Trophoblast cell (in vitro differentiated cells and primary cell): ENCODE data around the gene MFF.

ENCODE experiments used
- DNase-seq, 2 donors: peaks; one replicate each; pipeline ENCODE4 v3.0.0-alpha.2; 2016
- H2AFZ ChIP-seq: 2 replicates; pipeline ENCODE4 v1.6.1; 2013; ENCODE audit warnings: low read length, moderate library complexity, mild to moderate bottlenecking; ENCODE audit not compliant: insufficient read depth, poor library complexity
- H2AK5ac ChIP-seq: 2 replicates; pipeline ENCODE4 v1.6.1; 2013; ENCODE audit warnings: mild to moderate bottlenecking, low read length
- H2BK120ac ChIP-seq: 2 replicates; pipeline ENCODE4 v1.6.1; 2013; ENCODE audit warnings: low read length, mild to moderate bottlenecking, moderate library complexity; ENCODE audit not compliant: insufficient read depth, poor library complexity
- H2BK12ac ChIP-seq: 2 replicates; pipeline ENCODE4 v1.6.1; 2013; ENCODE audit warnings: mild to moderate bottlenecking, low read length, moderate library complexity
- H2BK5ac ChIP-seq: 2 replicates; pipeline ENCODE4 v1.6.1; 2013; ENCODE audit warnings: low read length, low read depth, moderate library complexity, mild to moderate bottlenecking; ENCODE audit not compliant: poor library complexity
- H3K14ac ChIP-seq: 2 replicates; pipeline ENCODE4 v1.6.1; 2013; ENCODE audit warnings: mild to moderate bottlenecking, low read length
- H3K18ac ChIP-seq: 2 replicates; pipeline ENCODE4 v1.6.1; 2013; ENCODE audit warnings: mild to moderate bottlenecking, low read length
- H3K23ac ChIP-seq: 2 replicates; pipeline ENCODE4 v1.6.1; 2013; ENCODE audit warnings: low read length
- H3K27ac ChIP-seq: 2 replicates; pipeline ENCODE4 v1.5.1; 2013; ENCODE audit warnings: low read depth, mild to moderate bottlenecking, inconsistent platforms, low read length, moderate library complexity
- H3K27me3 ChIP-seq: 2 replicates; pipeline ENCODE4 v1.6.1; 2013; ENCODE audit warnings: inconsistent platforms, mild to moderate bottlenecking, low read length, moderate library complexity; ENCODE audit not compliant: insufficient read depth
- H3K36me3 ChIP-seq, 2 experiments: 1 replicate in 1 of 2; 2 replicates in 1 of 2; pipeline ENCODE4 v1.6.1; 2013; ENCODE audit warnings: low read length in 2 of 2, mild to moderate bottlenecking in 2 of 2, moderate library complexity in 1 of 2; ENCODE audit not compliant: insufficient read depth in 2 of 2, control insufficient read depth in 1 of 2
- H3K4ac ChIP-seq: 2 replicates; pipeline ENCODE4 v1.6.1; 2013; ENCODE audit warnings: low read depth, mild to moderate bottlenecking, low read length, moderate library complexity
- H3K4me1 ChIP-seq, 2 experiments: 1 replicate in 1 of 2; 2 replicates in 1 of 2; pipeline ENCODE4 v1.6.1; 2013; ENCODE audit warnings: low read length in 2 of 2, mild to moderate bottlenecking in 2 of 2, moderate library complexity in 1 of 2; ENCODE audit not compliant: insufficient read depth in 2 of 2, control insufficient read depth in 1 of 2
- H3K4me2 ChIP-seq: 2 replicates; pipeline ENCODE4 v1.6.1; 2013; ENCODE audit warnings: inconsistent platforms, mild to moderate bottlenecking, low read length, moderate library complexity
- H3K4me3 ChIP-seq: 2 replicates; pipeline ENCODE4 v1.5.1; 2013; ENCODE audit warnings: mild to moderate bottlenecking, low read depth, low read length, inconsistent platforms
- H3K79me1 ChIP-seq: one replicate; pipeline ENCODE4 v1.6.1; 2013; ENCODE audit warnings: low read length
- H3K79me2 ChIP-seq: 2 replicates; pipeline ENCODE4 v1.6.1; 2013; ENCODE audit warnings: low read length, mild to moderate bottlenecking; ENCODE audit not compliant: control insufficient read depth, insufficient read depth, poor library complexity
- H3K9ac ChIP-seq: 2 replicates; pipeline ENCODE4 v1.6.1; 2013; ENCODE audit warnings: mild to moderate bottlenecking, low read length
- H3K9me3 ChIP-seq: 2 replicates; pipeline ENCODE4 v1.6.1; 2013; ENCODE audit warnings: low read depth, mild to moderate bottlenecking, control low read depth, inconsistent platforms, low read length; ENCODE audit not compliant: insufficient read depth
- H4K12ac ChIP-seq: 2 replicates; pipeline ENCODE4 v1.6.1; 2013; ENCODE audit warnings: low read depth, mild to moderate bottlenecking, low read length, moderate library complexity
- H4K8ac ChIP-seq: 2 replicates; pipeline ENCODE4 v1.6.1; 2013; ENCODE audit warnings: low read depth, mild to moderate bottlenecking, low read length, moderate library complexity
- H4K91ac ChIP-seq: one replicate; pipeline ENCODE4 v1.6.1; 2013; ENCODE audit warnings: low read depth, mild to moderate bottlenecking, low read length, moderate library complexity
- WGBS: extraction: QIAGEN DNeasy Blood & Tissue Kit; methylation state at CpG from one replicate; pipeline ENCODE4 v1.1.7; 2013; ENCODE audit warnings: missing lambda C conversion rate; ENCODE audit not compliant: insufficient read length, insufficient coverage; ENCODE audit errors: extremely low coverage; 5-methylcytosine and 5-hydroxymethylcytosine counted together

Gene MFF

DNA sequence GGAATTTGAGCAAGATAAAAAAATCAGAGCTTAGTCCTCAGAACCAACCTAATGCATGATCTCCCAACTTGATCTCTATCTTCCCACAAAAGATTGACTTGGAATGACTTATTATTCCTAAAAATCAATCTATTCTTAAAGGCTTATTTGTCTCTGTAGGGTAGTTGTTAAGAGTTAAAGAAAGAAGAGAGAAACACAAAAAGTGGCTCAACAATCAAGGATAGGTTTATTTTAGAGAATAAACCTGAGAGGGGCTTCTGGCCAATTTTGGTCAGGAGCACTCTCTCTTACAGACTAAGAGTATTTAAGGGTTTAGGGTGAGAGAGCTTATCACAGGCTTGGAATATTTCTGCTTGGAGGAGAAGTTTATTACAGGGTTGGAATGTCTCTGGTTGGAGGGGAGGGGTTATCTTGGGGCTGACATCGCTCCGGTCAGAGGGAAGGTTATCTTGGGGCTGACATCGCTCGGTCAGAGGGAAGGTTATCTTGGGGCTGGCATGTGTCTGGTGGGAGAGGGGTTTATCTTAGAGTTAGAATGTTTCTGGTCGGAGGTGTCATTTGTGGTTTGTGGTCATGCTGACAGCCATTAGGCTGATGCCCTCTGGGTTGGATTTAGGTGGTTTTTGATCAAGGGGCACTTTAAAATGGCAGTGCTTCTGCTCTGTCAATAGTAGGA lies 2.4 kb upstream of the MFF start:
- Histone ChIP-seq H3K4me2 (no peak overlapping the region), H2AFZ (no peak overlapping the region), H3K18ac (no peak overlapping the region), H2BK5ac (no peak overlapping the region), H3K9ac (no peak overlapping the region), H3K27ac (no peak overlapping the region), H3K23ac (no peak overlapping the region), H3K9me3 (peaks cover 6% of the 10 kb centered on the region), H4K91ac (no peak overlapping the region), H2BK12ac (no peak overlapping the region), H3K79me1 (peaks cover 6% of the 10 kb centered on the region), H4K8ac (no peak overlapping the region), H3K36me3 (no peaks in the 10 kb centered on the region), H4K12ac (no peak overlapping the region), H3K4me3 (no peak overlapping the region), H3K14ac (no peak overlapping the region), H3K79me2 (peaks cover 8% of the 10 kb centered on the region), H3K27me3 (no peaks in the 10 kb centered on the region), H3K4ac (no peak overlapping the region), H3K4me1 (no peaks in the 10 kb centered on the region), H2BK120ac (no peak overlapping the region), H2AK5ac (no peak overlapping the region)
- no peak for DNase-seq
- WGBS = no CpG with 5 or more reads among the region's 5 CpGs

DNA sequence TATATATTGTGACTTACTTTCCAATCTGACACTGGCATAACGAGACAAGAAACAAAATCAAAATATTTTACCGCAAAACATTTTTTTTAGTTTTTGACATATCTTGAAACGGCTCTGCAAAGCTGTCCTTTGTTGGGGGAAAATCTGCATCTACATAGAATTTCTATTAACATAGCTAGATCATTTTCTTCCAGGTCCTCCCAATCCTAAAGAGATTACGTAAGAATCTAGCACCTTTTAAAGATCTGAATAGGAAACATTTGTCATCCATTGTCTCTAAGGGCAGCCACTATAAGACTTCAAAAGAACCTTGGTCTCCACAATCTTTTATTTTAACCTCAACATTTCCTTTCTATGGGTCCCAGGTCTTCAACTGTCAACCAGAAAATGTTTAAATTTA lies 1.2 kb upstream of the MFF start:
- H2BK120ac ChIP-seq = no peak overlapping the region
- H2AFZ ChIP-seq = no peak overlapping the region
- no peak for DNase-seq
- H3K4me1 ChIP-seq = no peaks in the 10 kb centered on the region
- no CpG with 5 or more reads among the region's 4 CpGs for WGBS
- peaks cover 6% of the 10 kb centered on the region for H3K79me1 ChIP-seq
- no peak overlapping the region for H2BK5ac ChIP-seq
- H2AK5ac ChIP-seq = no peak overlapping the region
- H3K4me3 ChIP-seq = no peak overlapping the region
- H3K27me3 ChIP-seq = no peaks in the 10 kb centered on the region
- no peak overlapping the region for H3K14ac ChIP-seq
- no peaks in the 10 kb centered on the region for H3K36me3 ChIP-seq
- H3K9ac ChIP-seq = no peak overlapping the region
- no peak overlapping the region for H3K18ac ChIP-seq
- no peak overlapping the region for H4K91ac ChIP-seq
- no peak overlapping the region for H4K8ac ChIP-seq
- H3K79me2 ChIP-seq = peaks cover 8% of the 10 kb centered on the region
- H3K4ac ChIP-seq = no peak overlapping the region
- H2BK12ac ChIP-seq = no peak overlapping the region
- H3K4me2 ChIP-seq = no peak overlapping the region
- H4K12ac ChIP-seq = no peak overlapping the region
- no peak overlapping the region for H3K23ac ChIP-seq
- H3K9me3 ChIP-seq = peaks cover 6% of the 10 kb centered on the region
- no peak overlapping the region for H3K27ac ChIP-seq

- Histone ChIP-seq H3K79me2 (peaks cover 8% of the 10 kb centered on the region), H3K27me3 (no peaks in the 10 kb centered on the region), H3K23ac (no peak overlapping the region), H3K9ac (no peak overlapping the region), H3K4me1 (no peaks in the 10 kb centered on the region), H3K4me2 (peak overlapping the region; percentile 95), H3K36me3 (no peaks in the 10 kb centered on the region), H3K18ac (no peak overlapping the region), H2BK120ac (peak overlapping the region; percentile 14), H2AK5ac (no peak overlapping the region), H3K14ac (no peak overlapping the region), H3K27ac (no peak overlapping the region), H3K9me3 (peaks cover 6% of the 10 kb centered on the region), H2BK12ac (no peak overlapping the region), H4K8ac (peak overlapping the region; percentile 62), H2AFZ (peak overlapping the region; percentile 84), H4K12ac (peak overlapping the region; percentile 63), H3K4me3 (peak overlapping the region; percentile 55), H3K4ac (no peak overlapping the region), H2BK5ac (no peak overlapping the region), H3K79me1 (peaks cover 6% of the 10 kb centered on the region), H4K91ac (peak overlapping the region; percentile 19)
- WGBS = no CpG with 5 or more reads among the region's 6 CpGs
- no peak for DNase-seq
Observed at GRCh38 chr2:227324642-227324994, 433 bp upstream of the MFF start.

- Histone ChIP-seq H3K4me2 (peak overlapping the region; percentile 95), H3K14ac (peak overlapping the region; percentile 86), H2AK5ac (no peak overlapping the region), H2BK5ac (peak overlapping the region; percentile 81), H3K79me2 (peaks cover 8% of the 10 kb centered on the region), H2AFZ (peak overlapping the region; percentile 95), H3K4ac (peak overlapping the region; percentile 61), H3K27me3 (no peaks in the 10 kb centered on the region), H4K12ac (peak overlapping the region; percentile 6), H3K27ac (peak overlapping the region; percentile 77), H2BK12ac (no peak overlapping the region), H3K18ac (no peak overlapping the region), H2BK120ac (peak overlapping the region; percentile 88), H4K8ac (peak overlapping the region; percentile 95), H3K79me1 (peaks cover 6% of the 10 kb centered on the region), H3K4me3 (peak overlapping the region; percentile 85), H3K36me3 (no peaks in the 10 kb centered on the region), H4K91ac (peak overlapping the region; percentile 88), H3K4me1 (no peaks in the 10 kb centered on the region), H3K9me3 (peaks cover under 1% of the 10 kb centered on the region), H3K9ac (peak overlapping the region; percentile 62), H3K23ac (no peak overlapping the region)
- DNase-seq = peak; percentile 18 to 35
- no CpG with 5 or more reads among the region's 13 CpGs for WGBS
Observed at GRCh38 chr2:227325839-227326195, 766 bp downstream of the MFF start.
